ENCODE measurements around the gene TMEM81. TPM values are rescaled to one million over a fixed set of nuclear protein-coding genes. Genes with fewer than 3 reads are reported as not detected.

The TMEM81 gene
- total RNA-seq, 1 experiment from 2014 or later, result 0.91 TPM

DNA sequence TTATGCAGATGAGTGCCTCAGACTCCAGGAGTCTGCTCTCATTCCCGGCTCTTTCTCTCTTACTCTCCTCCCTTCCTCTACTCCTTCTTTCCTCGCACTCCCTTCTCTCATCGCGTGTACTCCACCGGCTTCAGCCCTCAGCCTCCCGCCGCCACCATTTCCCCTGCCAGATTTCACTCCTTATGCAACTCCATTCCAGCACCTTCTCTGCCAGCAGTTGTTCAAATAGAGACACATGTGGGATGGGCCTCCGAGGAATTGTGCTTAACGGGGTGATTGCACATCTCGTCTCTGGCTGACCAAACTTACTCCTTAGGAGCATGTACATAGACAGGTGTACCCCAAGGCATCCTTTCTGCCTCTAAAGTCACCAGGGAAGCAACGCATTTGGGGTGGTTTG, 39.1 kb downstream of the TMEM81 start:
- DNase-seq (ENCODE audit: low read depth), result no peak
- in situ Hi-C loops (cut with HindIII; ENCODE audit: low pct_unique_long_range_greater_than_20kb, low sequenced_read_pairs), result no loop called here

DNA sequence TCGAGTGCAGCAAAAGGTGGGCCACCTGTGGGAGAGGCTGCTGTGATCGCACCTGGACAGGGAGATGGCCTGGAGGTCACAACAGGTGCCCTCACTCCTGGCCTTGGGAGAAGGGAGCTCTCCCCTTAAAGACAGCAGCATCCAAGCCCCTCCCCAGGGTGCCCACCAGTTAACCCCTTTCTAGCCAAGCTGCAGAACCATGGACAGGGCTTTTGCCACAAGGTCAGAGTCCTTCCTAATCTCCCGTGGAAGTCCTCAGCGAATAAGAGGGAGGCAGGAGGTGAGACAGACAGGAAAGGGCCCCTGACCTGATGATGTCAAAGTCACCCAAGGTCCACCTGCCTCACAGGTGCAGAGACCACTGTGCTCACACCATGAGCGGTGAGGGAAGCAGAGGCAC, 39.5 kb downstream of the TMEM81 start:
- DNase-seq (ENCODE audit: low read depth), result no peak
- in situ Hi-C loops (cut with HindIII; ENCODE audit: low pct_unique_long_range_greater_than_20kb, low sequenced_read_pairs), result no loop called here

DNA sequence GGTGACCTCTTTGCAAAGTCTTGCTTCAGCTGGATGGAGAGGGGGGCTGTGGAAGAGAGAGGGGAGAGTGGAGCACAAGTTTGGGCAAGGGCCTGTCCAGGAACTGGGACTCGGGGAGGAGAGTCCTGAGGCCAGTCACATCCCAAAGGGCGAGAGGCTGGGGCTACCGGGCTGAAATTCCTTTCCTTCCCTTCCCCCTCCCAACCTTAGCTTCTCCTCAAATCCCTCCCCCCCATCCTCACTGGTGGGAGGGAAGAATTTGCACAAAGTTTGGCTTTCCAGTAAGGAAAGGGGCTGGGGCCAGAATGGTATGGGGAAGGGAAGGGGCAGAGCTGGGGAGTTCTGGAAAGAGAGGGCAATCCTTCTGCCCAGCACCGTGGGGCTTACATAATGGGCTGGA, 40.4 kb downstream of the TMEM81 start:
- no peak for DNase-seq (ENCODE audit: low read depth)
- in situ Hi-C loops (cut with HindIII; ENCODE audit: low pct_unique_long_range_greater_than_20kb, low sequenced_read_pairs), result no loop called here

DNA sequence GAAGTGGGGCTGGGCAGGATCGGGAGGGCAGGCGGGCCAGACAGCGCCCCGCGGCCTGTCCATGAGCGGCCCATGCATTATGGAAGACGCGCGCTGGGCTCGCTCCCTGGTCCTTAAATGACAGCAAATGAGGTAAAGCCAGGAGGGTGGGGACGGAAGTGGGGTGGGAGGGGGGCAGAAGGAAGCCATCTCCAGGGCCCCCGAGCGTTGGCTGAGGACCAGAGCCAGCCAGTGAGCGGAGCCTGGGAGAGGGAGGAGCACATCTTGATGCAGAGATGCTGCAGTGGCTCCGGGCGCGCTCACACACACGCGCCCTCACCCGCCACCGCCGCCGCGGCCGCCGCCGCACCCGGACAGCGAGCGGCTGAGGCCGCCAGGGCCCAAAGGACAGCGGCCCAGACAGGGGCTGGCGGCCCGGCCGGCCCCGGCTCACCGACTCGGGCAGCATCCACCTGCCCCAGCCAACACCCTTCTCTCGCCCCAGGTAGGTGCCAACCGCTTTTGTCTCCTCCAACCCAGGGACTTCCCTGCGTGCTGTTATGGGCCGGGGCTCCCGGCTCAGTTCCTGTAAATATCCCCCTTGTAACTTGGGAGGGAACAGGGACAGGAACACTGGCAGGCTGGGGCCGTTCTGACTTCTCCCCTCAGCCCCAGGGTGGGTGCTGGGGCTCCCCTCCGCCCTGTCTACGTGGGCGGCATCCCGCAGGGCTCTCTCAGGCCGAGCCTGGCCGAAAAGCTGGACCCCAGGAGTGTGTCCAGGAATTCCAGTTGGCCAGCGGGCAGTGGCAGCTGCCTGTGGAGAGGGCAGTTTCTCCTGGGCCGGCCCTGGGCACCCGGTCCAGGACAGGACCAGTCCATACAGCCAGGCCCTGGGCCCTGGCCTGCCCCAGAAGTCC, 41.1 kb downstream of the TMEM81 start, which contains the start of gene CNTN2:
Gene CNTN2 (plus strand): TSS at position 302 of the 896 bp plus-strand sequence. CDS start 9,974 bp downstream, outside the sequence.
- in situ Hi-C loops (cut with HindIII; ENCODE audit: low pct_unique_long_range_greater_than_20kb, low sequenced_read_pairs), result no loop called here

DNA sequence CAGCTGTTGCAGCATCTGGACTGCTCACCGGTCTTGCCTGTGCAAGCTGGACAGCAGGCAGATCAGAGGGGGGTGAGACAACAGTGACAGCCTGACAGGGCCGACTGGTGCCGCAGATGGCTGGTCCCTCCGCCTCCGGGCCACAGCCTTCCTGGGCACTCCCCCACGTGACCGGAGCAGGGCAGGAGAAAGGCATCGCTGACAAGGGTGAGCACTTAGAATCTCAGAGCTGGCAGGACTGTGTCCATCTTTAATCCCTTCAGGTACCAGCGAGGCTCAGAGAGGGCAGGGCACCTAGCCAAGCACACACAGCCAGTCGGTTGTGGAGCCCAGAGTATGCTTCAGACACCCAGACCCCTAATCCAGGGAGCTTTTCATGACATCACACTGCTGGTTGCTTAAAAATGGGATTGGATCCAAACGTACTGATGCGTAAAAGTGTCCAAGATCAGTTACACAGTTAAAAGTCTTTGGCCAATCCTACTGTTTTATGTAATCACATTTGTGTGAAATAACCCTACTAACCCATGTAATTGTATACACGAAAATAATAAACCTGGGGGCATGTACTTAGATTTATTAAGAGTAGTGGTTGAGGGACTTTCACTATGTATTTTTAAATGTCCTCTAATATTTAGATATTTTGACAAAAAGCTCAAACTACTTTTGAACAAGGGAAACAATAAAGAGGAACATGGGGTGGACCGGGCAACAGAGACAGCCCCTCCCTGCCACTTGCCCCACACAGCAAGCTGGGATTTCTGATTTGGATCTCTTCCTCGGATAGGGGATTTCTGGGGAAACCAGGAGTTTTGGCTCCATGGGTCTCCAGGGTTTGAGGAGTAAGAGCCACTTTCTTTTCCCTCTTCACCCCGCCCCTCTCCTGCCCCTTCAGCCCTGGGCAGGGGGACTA, 42.0 kb downstream of the TMEM81 start:
- in situ Hi-C loops (cut with HindIII; ENCODE audit: low pct_unique_long_range_greater_than_20kb, low sequenced_read_pairs), result no loop called here
- DNase-seq (ENCODE audit: low read depth), result no peak

More for the DNA sequence above, 41.1 kb downstream of the TMEM81 start, which contains the start of gene CNTN2:
- no peak for DNase-seq (ENCODE audit: low read depth)

DNA sequence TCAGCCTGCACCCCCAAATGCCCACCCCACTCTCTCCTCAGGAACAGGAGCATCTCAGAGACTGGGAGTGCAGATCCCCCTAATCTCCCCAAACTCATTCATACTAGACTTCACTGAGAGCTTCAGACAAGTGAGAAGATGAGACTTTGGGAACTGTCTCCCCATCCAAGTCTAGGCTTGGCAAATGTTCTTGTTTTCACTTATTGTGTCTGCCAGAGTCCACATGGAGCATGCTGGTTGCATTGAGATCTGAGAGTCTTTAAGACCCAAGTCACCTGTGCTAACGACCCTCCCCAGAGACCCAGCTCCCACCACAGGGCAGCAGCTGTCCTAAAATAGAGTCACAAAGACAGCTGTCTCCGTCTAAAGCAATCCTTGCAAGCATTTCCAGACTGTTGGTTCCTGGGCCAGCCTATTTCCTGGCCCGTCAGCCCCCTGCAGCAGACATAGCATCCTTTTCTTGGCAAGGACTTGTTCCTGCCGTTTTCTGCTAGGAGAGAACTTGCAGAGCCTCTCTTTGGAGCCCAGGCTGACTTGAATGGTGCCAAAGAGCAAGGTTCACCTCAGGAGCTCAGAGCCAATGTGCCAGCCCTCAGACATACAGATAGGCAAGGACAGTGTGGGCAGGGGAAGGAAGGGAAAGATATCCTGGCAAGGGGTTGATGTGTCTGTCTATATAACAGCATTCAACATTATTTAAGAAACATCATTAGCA, 43.1 kb downstream of the TMEM81 start:
- in situ Hi-C loops (cut with HindIII; ENCODE audit: low pct_unique_long_range_greater_than_20kb, low sequenced_read_pairs), result no loop called here
- DNase-seq (ENCODE audit: low read depth), result no peak

DNA sequence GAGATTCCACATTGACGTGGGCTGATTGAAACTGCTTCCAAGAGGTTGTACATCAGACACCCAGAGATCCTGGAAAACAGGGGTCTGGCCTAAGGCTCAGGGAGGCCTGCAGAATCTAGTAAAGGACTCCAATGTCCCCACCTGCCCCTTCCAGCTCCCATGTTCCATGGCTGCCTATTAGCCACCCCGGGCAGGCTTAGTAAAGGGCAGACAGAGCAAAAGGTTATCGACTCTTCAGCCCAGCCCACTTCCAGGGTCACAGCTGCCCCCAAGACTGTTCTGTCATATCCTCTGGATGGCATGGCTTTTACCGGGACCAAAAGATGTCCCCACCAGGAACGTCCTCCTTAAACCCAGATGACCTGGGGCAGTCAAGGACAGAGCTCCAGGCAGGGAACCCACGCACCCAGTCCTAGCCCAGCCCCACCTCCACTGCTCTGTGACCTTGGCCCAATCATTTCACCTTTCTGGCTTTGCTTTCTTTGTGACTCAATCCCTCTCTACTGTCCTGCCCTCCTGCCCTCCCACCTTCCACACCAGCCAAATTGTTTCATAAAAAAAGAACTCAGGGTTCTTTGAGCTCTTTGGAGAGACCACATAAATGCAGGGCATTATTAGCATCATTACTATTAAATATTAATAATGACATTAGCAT, 46.0 kb downstream of the TMEM81 start:
- in situ Hi-C loops (cut with HindIII; ENCODE audit: low pct_unique_long_range_greater_than_20kb, low sequenced_read_pairs), result no loop called here
- no peak for DNase-seq (ENCODE audit: low read depth)

GRCh38 chr1:205037539-205037938, 46.7 kb downstream of the TMEM81 start:
- in situ Hi-C loops (cut with HindIII; ENCODE audit: low pct_unique_long_range_greater_than_20kb, low sequenced_read_pairs), result no loop called here
- no peak for DNase-seq (ENCODE audit: low read depth)

Other genes with a start within 250 kb of the TMEM81 start
- not detected in 2 replicates for gene NFASC, start 213.6 kb downstream of the TMEM81 start, total RNA-seq (2014; rRNA removed; shearing (Covaris generic); ENCODE audit: low replicate concordance)
- 0.30 TPM in 1 of 2 replicates, not detected in the other for gene CNTN2, start 41.2 kb downstream of the TMEM81 start, total RNA-seq (2014; rRNA removed; shearing (Covaris generic); ENCODE audit: low replicate concordance)
- 30.4 and 31.1 TPM in 2 replicates for gene RBBP5, start 37.5 kb upstream of the TMEM81 start, total RNA-seq (2014; rRNA removed; shearing (Covaris generic); ENCODE audit: low replicate concordance)
- 7.2 and 11.1 TPM in 2 replicates for gene DSTYK, start 127.2 kb upstream of the TMEM81 start, total RNA-seq (2014; rRNA removed; shearing (Covaris generic); ENCODE audit: low replicate concordance)
- gene TMCC2, start 143.5 kb upstream of the TMEM81 start, total RNA-seq (2014; rRNA removed; shearing (Covaris generic); ENCODE audit: low replicate concordance), result 7.7 and 9.3 TPM in 2 replicates
- gene NUAK2, start 237.3 kb upstream of the TMEM81 start, total RNA-seq (2014; rRNA removed; shearing (Covaris generic); ENCODE audit: low replicate concordance), result 8.3 and 11.9 TPM in 2 replicates

All from Caki2 (cell line).